Measurements from ENCODE around the gene PHLDA2.
A peak's percentile ranks its signal among the peaks of the same experiment; 100 is the strongest.

The PHLDA2 gene

GRCh38 chr11:2897048-2897447, 32.2 kb downstream of the PHLDA2 start:
- no peak for DNase-seq (ENCODE audit: low spot score)

GRCh38 chr11:2896047-2896446, 33.2 kb downstream of the PHLDA2 start:
- no peak for DNase-seq (ENCODE audit: low spot score)

GRCh38 chr11:2893935-2894334, 35.3 kb downstream of the PHLDA2 start:
- no peak for DNase-seq (ENCODE audit: low spot score)

GRCh38 chr11:2892967-2893528, 36.2 kb downstream of the PHLDA2 start:
- peak; percentile 50 for DNase-seq (ENCODE audit: low spot score)

- peak; percentile 48 for DNase-seq (ENCODE audit: low spot score)
These were observed 36.8 kb downstream of the PHLDA2 start for GRCh38 chr11:2892215-2892966.

- no peak for DNase-seq (ENCODE audit: low spot score)
These were observed 37.6 kb downstream of the PHLDA2 start for GRCh38 chr11:2891326-2892214.

- no peak for DNase-seq (ENCODE audit: low spot score)
These were observed 38.5 kb downstream of the PHLDA2 start for GRCh38 chr11:2890466-2891294.

GRCh38 chr11:2889362-2890273, 39.6 kb downstream of the PHLDA2 start:
- DNase-seq (ENCODE audit: low spot score) = no peak

- peak; percentile 88 for DNase-seq (ENCODE audit: low spot score)
These were observed 40.8 kb downstream of the PHLDA2 start for GRCh38 chr11:2888266-2888968.

- no peak for DNase-seq (ENCODE audit: low spot score)
These were observed 41.6 kb downstream of the PHLDA2 start for GRCh38 chr11:2887515-2888195.

GRCh38 chr11:2886936-2887335, 42.3 kb downstream of the PHLDA2 start:
- no peak for DNase-seq (ENCODE audit: low spot score)

GRCh38 chr11:2886191-2886894, 42.9 kb downstream of the PHLDA2 start:
- DNase-seq (ENCODE audit: low spot score) = no peak

GRCh38 chr11:2885678-2886081, 43.5 kb downstream of the PHLDA2 start, which contains the start of gene CDKN1C:
Gene CDKN1C (minus strand): TSS chr11:2885775. CDS start chr11:2885456, 319 bp downstream.
- DNase-seq (ENCODE audit: low spot score) = peak; percentile 86

GRCh38 chr11:2885017-2885677, 44.1 kb downstream of the PHLDA2 start:
- DNase-seq (ENCODE audit: low spot score) = peak; percentile 9

GRCh38 chr11:2883979-2884815, 45.0 kb downstream of the PHLDA2 start:
- DNase-seq (ENCODE audit: low spot score) = no peak

GRCh38 chr11:2883640-2883978, 45.6 kb downstream of the PHLDA2 start:
- DNase-seq (ENCODE audit: low spot score) = no peak

GRCh38 chr11:2882396-2883110, 46.7 kb downstream of the PHLDA2 start:
- no peak for DNase-seq (ENCODE audit: low spot score)
